ENCODE results near the gene TDRD6.
"Not testable (repeated sequence)": the region's sequence is repeated elsewhere in the genome, so short reads cannot be mapped to it uniquely, and the experiment has no call there.

The TDRD6 gene, protein sequence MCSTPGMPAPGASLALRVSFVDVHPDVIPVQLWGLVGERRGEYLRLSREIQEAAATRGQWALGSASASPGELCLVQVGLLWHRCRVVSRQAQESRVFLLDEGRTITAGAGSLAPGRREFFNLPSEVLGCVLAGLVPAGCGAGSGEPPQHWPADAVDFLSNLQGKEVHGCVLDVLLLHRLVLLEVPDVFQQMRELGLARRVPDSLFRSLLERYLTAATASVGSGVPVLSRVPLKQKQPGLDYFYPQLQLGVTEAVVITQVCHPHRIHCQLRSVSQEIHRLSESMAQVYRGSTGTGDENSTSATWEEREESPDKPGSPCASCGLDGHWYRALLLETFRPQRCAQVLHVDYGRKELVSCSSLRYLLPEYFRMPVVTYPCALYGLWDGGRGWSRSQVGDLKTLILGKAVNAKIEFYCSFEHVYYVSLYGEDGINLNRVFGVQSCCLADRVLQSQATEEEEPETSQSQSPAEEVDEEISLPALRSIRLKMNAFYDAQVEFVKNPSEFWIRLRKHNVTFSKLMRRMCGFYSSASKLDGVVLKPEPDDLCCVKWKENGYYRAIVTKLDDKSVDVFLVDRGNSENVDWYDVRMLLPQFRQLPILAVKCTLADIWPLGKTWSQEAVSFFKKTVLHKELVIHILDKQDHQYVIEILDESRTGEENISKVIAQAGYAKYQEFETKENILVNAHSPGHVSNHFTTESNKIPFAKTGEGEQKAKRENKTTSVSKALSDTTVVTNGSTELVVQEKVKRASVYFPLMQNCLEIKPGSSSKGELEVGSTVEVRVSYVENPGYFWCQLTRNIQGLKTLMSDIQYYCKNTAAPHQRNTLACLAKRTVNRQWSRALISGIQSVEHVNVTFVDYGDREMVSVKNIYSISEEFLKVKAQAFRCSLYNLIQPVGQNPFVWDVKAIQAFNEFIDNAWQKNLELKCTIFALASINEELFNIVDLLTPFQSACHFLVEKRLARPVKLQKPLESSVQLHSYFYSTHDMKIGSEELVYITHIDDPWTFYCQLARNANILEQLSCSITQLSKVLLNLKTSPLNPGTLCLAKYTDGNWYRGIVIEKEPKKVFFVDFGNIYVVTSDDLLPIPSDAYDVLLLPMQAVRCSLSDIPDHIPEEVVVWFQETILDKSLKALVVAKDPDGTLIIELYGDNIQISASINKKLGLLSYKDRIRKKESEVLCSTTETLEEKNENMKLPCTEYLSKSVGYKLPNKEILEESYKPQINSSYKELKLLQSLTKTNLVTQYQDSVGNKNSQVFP (N-terminal part only)

DNA sequence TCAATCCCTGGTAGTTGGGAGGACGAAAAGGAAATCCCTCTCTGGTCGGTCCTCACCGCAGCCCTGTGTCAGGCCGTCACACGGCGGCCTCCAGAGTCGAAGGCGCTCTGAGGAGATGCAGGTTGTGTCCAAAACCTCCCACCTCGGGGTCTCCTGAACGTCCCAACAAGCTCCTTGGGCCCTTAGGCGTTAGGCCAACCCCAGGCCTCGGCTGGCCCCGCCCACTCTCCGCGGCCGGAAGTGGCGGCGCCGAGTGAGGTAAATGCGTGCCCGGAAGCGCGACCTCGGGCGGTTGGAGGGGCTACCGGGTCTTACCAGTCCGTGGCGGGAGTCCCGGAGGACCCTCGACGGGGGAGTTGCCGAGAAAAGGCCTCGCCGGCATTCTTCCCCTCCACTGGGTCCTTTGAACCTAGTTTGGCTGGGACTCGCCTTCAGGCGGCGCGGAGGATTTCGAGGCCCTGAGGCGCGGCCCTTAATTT lies at the start of gene TDRD6:
TDRD6 (plus strand) TSS at position 267 of the 479 bp plus-strand sequence. CDS start 244 bp downstream, outside the sequence.
- no peak for DNase-seq (ENCODE audit: low spot score)

DNA sequence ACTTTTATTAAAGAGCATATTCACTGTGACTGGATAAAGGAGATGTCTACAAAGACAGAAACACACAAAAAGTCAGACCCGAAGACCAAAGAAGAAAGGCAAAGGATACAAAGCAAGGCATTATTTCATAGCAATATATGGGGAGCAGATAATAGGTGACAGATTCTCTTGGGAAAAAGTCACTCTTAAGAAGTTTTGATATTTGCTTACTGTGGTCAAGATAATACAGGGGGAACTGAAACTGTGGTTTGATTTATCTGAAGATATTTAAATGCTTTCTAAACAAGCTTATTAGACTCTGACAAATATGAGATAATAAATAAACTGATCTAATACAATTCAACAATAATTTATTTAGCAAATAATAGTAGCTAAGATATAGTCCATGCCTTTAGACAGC lies 49.8 kb upstream of the TDRD6 start:
- no peak for DNase-seq (ENCODE audit: low spot score)

DNA sequence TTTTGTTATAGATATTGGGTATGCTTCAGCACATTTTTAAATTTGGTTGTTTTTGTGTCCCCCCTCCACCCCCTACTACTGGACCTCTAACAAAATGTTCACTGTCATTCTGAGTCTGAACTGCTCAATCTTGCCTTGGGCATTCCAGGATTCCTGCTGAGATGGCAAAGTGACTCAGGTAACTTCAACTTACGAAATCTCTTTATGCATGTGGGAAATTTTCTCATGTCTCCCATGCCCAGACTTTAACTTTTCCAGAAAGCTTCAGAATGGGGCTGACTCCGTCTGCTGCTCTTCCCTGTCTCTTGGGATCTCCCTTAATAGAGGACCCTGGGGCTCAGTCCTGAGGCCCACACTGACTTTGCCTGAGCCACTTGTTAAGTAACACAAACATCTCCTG lies 49.0 kb upstream of the TDRD6 start:
- DNase-seq (ENCODE audit: low spot score) = no peak

DNA sequence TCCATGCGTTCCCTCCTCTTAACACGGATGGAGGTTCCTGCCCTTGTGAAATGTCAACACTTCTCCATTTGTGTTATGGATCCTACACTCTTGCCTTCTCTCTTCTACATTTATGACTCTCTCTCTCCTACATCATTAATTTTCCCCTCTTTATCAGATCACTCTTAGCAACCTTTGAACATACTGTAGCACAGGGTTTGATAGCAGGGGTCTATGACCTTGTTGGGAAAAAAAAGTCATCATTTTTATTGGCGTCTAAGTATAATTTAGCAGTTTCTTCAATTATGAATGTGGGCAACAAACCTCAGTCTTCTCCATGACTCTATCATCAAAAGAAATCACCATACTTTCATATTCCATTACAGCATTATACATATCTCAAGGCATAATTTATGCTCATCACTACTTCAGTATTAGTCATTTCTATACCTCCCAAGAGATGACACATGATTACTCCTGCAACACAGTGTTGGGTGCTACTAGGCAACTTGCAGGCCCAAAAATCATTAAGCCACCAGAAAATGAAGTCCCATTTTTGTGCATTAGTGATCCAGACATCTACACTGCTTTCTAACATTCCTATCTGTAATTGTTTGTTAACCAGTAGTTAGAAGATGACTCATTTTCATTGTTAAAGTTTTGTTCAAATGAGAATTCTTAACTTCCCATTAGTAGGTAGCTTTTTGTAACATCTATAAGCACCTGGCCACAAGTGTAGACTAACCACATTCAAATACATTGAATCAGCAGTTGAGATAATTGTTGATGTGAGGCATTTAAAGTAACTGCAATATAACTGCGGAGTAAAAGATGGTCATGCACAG lies 44.5 kb upstream of the TDRD6 start:
- DNase-seq (ENCODE audit: low spot score) = no peak

DNA sequence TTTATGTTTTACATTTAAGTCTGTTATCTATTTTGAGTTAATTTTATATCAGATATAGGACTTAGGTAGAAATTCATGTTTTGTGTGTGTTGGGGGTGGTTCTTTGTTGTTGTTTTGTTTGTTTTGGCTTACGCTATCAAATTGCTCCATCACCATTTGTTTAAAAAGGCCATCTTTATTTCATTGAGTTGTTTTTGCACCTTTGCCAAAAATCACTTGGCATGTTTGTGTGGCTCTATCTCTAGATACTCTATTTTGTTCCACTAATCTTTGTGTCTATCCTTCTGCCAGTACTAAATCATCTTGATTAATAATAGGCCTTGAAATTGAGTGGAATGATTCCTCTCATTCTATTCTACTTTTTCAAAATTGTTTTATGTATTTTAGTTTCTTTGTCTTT lies 42.4 kb upstream of the TDRD6 start:
- no peak for DNase-seq (ENCODE audit: low spot score)

DNA sequence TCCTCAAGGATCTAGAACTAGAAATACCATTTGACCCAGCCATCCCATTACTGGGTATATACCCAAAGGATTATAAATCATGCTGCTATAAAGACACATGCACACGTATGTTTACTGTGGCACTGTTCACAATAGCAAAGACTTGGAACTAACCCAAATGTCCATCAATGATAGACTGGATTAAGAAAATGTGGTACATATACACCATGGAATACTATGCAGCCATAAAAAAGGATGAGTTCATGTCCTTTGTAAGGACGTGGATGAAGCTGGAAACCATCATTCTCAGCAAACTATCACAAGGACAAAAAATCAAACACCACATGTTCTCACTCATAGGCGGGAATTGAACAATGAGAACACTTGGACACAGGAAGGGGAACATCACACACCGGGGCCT lies 39.6 kb upstream of the TDRD6 start:
- DNase-seq (ENCODE audit: low spot score) = not testable (repeated sequence)

DNA sequence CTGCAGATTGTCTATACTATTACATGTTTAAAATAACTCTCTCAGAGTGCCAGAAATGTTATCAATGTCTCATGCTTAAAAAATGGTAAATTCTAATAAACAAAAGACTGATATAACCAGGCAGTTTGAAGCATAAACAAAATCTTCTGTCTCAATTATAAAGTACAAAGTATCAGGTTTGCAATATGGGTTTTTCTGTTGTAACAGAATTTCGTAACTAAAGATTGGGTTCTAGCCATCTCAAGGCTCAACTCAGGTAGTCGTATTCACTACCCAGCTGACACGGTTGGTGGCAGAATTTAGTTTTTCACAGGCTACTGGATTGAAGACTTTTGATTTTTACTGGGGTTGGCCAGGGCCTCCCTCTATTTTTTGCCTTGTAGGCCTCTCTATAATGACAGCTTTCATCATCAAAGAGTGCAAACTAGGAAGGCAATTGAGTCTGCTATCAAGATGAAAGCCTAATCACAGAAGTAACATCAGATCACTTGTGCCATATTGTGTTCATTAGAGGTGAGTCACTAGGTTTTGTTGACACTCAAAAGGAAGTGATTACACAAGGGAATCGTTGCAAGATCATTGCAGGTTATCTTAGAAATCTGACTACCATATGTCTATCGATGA lies 38.7 kb upstream of the TDRD6 start:
- no peak for DNase-seq (ENCODE audit: low spot score)

DNA sequence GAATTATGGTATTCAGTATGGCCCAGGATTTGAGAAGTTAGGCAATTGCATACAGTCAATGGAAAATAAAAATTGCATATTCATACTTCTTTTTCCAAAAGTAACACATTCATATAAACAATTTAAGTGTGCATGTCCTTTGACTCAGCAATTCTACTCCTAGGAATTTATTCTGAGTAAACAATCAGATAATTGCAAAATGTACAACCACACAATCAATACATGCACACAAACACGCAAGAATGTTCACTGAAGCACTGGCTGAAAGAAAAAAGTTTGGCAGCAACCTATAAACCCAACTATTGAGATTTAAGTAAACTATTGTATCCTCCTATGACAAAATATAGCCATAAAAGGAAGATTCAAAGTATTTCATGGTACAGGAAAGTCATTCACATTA lies 36.7 kb upstream of the TDRD6 start:
- no peak for DNase-seq (ENCODE audit: low spot score)

DNA sequence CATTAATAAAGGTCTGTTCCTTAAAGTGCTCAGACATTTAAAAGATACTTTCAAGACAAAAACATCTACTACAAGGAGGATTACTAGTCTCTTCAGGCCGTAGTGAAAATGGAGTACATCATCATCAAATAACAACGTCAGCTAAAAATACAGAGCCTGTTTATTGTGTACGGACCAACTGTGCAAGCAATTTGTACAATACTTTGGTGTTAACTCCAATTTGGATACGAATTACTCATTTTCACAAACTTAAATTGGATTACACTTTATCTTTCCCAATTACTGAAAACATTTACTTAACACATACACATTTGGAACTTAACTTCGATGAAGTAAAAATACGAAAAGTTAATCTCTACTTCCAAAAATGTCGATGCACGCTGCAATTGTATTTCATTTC lies 35.9 kb upstream of the TDRD6 start:
- no peak for DNase-seq (ENCODE audit: low spot score)

DNA sequence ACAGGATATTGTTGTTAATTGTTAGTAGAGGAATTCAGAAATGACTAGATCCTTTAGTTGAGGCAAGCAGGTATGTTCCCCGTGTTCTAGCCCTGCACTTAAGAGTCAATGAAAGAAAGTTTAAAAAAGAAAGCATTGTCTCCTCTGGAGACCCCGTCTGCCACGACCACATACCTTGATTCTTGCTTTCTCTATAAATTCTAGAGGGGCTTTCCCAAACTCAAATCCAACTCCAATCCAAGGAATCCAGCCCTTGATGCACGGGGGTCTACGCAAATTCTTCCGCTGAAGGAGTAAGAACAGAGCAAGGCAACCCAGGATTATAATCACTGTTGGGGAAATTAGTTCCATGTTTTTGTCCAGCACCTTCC lies 35.5 kb upstream of the TDRD6 start:
- no peak for DNase-seq (ENCODE audit: low spot score)

DNA sequence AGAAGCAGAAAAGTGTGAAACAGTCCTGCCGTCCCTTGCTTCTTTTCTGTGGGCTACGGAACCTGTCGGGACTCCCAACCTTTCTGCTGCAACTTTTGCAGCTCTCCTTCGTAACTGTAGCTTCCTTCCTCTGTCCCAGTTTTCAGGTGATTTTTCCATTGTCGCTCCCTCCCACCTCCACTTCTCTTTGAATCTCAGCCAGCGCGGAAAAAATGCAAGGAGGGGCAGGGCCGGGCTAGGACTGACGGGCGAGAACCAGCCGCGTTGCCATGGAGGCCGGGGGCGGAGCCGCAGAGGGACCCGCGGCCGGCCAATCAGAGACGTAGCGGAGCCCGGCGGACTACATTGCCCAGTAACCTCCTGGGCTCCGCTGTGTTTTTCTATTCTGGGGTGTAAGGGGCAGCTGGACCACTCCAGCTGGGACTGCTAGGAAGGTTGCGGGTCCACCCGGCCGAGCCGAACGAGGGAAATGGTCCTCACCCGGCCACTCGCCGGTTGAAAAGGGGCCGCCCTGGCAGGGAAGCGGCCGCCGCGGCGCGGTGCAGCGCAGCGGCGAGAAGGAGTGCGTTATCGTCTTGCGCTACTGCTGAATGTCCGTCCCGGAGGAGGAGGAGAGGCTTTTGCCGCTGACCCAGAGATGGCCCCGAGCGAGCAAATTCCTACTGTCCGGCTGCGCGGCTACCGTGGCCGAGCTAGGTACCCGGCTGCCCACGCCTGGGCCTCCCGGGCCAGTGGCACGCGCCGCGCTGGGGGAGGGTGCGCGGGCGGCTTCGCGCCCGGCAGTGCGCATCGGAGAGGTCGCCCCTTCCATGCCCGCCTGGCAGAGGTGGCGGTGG lies 34.9 kb upstream of the TDRD6 start, which contains the start of the genes CYP39A1 and SLC25A27:
CYP39A1 (minus strand) TSS at position 216 of the 836 bp plus-strand sequence. CDS start 236 bp downstream, outside the sequence.
SLC25A27 (plus strand) TSS at position 373 of the 836 bp plus-strand sequence; CDS start at position 591, 218 bp downstream.
- DNase-seq (ENCODE audit: low spot score) = peak; percentile 92

DNA sequence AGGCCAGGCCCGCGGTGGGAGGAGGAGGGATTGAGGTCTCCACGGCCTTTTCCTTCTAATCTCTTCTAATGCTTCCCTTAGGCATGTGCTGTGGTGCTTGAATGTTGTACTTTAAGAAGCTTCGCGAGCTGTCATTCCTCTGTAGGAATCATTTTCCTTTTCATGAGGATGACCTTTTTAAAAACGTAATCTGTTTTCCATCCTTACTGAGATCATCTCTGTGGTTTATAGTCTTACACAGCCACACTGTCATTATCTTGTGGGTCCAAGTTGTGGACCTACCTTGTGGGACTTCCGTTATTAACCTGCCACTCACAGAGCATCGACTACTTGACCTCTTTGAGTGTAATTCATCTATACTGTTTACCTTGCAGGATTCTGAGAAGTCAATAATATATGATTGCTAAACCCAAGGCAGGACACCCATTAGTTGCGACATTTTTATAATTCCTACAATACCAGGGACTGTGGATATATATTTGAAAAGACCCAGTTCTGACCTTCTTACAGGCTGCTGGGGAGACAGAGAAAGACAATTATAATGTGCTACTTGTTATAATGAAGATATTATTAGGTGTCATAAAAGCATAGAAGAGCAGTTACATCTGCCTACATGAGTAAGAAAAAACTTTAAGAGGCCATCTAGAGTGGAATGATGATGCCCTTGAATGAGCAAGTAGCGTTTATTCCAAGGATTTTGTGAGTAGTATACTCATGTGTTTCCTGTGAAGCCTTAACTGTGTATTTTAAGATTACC lies 34.1 kb upstream of the TDRD6 start:
- no peak for DNase-seq (ENCODE audit: low spot score)

DNA sequence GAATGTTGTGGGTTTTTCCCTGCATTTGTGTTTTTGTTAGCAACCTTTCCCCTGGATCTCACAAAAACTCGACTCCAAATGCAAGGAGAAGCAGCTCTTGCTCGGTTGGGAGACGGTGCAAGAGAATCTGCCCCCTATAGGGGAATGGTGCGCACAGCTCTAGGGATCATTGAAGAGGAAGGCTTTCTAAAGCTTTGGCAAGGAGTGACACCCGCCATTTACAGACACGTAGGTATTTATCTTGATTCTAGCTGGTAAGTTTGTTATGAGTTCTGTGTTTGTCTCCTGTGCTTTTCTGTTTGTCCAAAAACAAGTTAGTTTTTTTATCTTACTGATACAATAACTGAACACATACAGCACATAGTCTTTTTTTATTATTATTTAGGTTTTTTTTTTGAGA lies 31.9 kb upstream of the TDRD6 start:
- no peak for DNase-seq (ENCODE audit: low spot score)

DNA sequence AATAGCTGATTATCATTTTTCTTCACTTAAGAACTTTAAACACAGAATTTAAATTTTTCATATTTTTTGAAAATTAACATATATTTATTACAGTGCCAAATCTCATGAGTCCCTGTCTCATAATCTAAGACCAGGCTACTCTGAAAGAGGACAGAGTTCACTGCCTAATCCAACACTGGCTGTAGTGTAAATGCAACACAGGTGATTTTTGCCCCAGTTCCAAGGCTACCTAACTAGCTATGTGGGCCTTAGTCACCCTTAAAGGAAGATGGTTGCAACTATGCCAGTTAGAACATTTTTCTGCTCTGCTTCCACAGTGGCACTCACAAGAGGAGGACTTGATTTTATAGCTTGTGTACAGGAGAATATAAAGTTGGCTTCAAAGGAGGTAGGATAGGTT lies 30.0 kb upstream of the TDRD6 start:
- DNase-seq (ENCODE audit: low spot score) = no peak

DNA sequence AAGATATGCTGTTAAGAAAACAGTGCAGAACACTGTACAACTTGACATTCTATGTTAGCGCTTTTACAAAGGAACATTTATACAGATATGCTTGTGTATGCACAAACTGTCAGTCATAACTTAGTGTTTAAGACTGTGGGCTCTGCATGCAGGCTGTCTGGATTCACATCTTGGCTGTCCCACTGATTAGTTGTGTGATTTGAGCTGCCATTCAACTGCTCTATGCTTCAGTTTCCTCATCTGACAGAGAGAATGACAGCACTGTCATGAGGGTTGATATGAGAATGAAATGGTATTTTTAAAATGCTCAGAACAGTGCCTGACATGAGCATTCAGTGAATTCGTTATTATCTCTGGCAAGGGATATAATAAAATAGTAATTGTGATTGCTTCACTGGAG lies 26.2 kb upstream of the TDRD6 start:
- no peak for DNase-seq (ENCODE audit: low spot score)

DNA sequence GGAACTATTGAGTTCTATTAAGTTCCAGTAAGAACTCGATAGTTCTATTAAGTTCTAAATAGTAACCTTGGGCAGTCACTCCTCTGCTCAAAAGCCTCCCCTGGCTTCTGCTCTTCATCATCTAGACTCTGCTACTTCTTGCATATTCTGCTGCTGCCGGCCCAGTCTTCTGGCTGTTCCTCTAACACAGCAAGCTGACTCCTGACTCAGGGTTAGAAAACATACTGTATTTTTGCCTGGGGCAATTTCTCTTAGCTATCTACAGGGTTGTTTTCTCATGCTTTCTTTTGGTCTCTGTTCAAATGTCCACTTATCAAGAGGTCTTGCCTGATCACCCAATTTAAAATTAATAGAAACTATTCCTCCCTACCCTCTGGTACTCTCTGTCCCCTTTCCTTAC lies 20.3 kb upstream of the TDRD6 start:
- DNase-seq (ENCODE audit: low spot score) = no peak

DNA sequence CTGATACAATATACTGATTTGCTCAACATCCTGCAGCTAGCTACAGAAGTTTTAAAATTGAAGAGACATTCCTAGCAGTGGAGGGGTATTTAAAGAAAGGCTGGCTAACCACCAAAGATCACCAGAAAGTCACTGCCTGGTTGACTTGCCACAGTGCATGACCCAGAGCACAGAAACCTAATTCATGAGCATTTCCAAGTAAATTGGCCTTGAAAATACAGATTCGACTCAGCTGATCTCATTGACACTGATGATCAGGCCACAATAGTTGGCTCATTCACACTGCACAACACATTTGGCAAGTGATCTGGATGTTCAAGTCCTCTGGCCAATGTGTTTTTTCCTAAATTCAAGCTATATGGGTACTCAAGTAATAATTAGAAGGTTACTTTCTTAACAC lies 13.3 kb upstream of the TDRD6 start:
- no peak for DNase-seq (ENCODE audit: low spot score)

DNA sequence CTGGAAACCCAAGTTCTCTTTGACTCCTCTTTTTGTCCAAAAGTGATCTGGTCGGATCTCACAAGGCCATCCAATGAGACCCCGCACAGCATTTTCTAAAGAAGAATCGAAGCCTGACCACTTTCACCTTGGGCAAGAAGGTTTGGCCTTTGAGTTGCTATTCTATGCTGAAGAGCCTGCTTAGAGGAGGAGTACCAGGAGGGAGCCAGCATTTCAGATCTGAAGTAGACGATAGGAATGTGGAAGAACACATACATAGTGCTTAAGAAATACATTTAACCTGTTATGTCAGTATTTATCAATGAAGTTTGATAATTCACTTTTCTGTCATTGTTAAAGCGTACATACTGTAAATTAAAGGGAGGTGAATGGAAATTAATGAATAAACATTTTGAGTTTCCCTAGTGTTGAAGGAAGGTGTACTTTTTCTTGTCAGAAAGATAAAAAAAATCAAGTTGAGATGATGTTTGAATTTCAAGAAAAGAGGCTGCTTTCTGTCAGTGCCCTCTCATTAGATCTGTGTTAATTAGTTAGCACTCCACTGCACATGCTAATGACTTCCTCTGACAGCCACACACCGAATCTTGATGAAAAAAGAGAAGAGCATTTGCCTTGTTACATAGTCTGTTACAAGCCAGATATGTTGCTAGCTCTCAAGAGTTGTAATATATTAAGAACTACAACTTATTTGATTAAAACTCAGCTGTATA lies 10.9 kb upstream of the TDRD6 start:
- DNase-seq (ENCODE audit: low spot score) = no peak

All from left forelimb (tissue), 1 donor.